Esophagus muscularis mucosa (tissue), 4 donors: ENCODE results near the gene MGLL. TPM values are rescaled to one million over a fixed set of nuclear protein-coding genes. Genes with fewer than 3 reads are reported as not detected.

Source experiments
- DNase-seq: peaks from one replicate; pipeline ENCODE4 v3.0.0-alpha.2; 2017; ENCODE audit errors: extremely low spot score
- H3K27ac ChIP-seq, 4 donors: fragments of 200-600 bp; sonication (generic); replicated peaks in 1 of 4; 1 replicate in 3 of 4; 2 replicates in 1 of 4; pipeline ENCODE4 v1.5.1; 2016 to 2019; ENCODE audit warnings: mild to moderate bottlenecking in 1 of 4
- H3K27me3 ChIP-seq, 4 donors: fragments of 200-600 bp; sonication (generic); one replicate each; pipeline versions ENCODE4 v1.5.1 to v1.6.0; 2016 to 2019
- H3K36me3 ChIP-seq, 4 donors: fragments of 200-600 bp; sonication (generic); one replicate each; pipeline ENCODE4 v1.5.1; 2016 to 2019
- H3K4me1 ChIP-seq, 4 donors: fragments of 200-600 bp; sonication (generic); one replicate each; pipeline ENCODE4 v1.5.1; 2016 to 2019
- H3K4me3 ChIP-seq, 4 donors: fragments of 200-600 bp; sonication (generic); 1 replicate in 2 of 4; 2 replicates in 2 of 4; pipeline ENCODE4 v1.5.1; 2016 to 2019; ENCODE audit warnings: mild to moderate bottlenecking in 4 of 4, moderate library complexity in 1 of 4
- H3K9me3 ChIP-seq, 4 donors: fragments of 200-600 bp; sonication (generic); 1 replicate in 3 of 4; 2 replicates in 1 of 4; pipeline ENCODE4 v1.5.1; 2016 to 2019
- CTCF ChIP-seq, 3 experiments: fragments of 200-600 bp in 2 of 3; fragments of 450-650 bp in 1 of 3; sonication (generic) in 2 of 3; IDR thresholded peaks; one replicate each; pipeline ENCODE4 v1.5.1; 2017 to 2019; ENCODE audit warnings: antibody characterized with exemption in 3 of 3, mild to moderate bottlenecking in 2 of 3, moderate library complexity in 1 of 3
- EP300 ChIP-seq: sonication (generic); formaldehyde crosslinking; IDR thresholded peaks from one replicate; pipeline ENCODE4 v1.6.1; 2017; ENCODE audit warnings: antibody characterized with exemption
- POLR2A ChIP-seq: fragments of 450-650 bp; IDR thresholded peaks from one replicate; pipeline ENCODE4 v1.6.1; 2017; ENCODE audit warnings: antibody characterized with exemption, moderate library complexity, mild to moderate bottlenecking, low read depth
- POLR2AphosphoS5 ChIP-seq, 2 donors: sonication (generic); formaldehyde crosslinking; IDR thresholded peaks; one replicate each; pipeline ENCODE4 v1.6.1; 2017; ENCODE audit warnings: antibody characterized with exemption in 2 of 2
- WGBS: methylation state at CpG from one replicate; pipeline ENCODE4 v1.1.5; 2018; 5-methylcytosine and 5-hydroxymethylcytosine counted together
- intact Hi-C: fragments of 100-400 bp; cut with DNase I; formaldehyde crosslinking; loops from one replicate; pipeline ENCODE4 v1.15.1; 2023
- total RNA-seq, 4 donors: library from RNA; depleted of rRNA; stranded (reverse); fragments of >200 nt; gene quantifications; one replicate each; pipeline versions ENCODE4 v1.1.0 to v1.2.1, GENCODE V29; 2016

Gene MGLL
- total RNA-seq, 4 donors from 2014 or later, result 56.5 to 155 (median 80.7) TPM

GRCh38 chr3:127646501-127647046 lies 175.7 kb downstream of the MGLL start:
- H3K27ac ChIP-seq, result no peak overlapping the region
- H3K36me3 ChIP-seq, result no peaks in the 10 kb centered on the region
- no peak overlapping the region for H3K4me3 ChIP-seq
- TF ChIP-seq POLR2A (no peak), EP300 (no peak), CTCF (IDR thresholded peaks at IDR 0.05) (no peak), POLR2AphosphoS5 (IDR thresholded peaks at IDR 0.05) (no peak)
- no peaks in the 10 kb centered on the region for H3K4me1 ChIP-seq
- no peaks in the 10 kb centered on the region for H3K27me3 ChIP-seq
- 98% methylated on average over 10 of the region's 10 CpGs for WGBS
- intact Hi-C loops, result no loop called here
- no peak for DNase-seq
- H3K9me3 ChIP-seq, result no peaks in the 10 kb centered on the region

- H3K36me3 ChIP-seq, result no peaks in the 10 kb centered on the region
- no peaks in the 10 kb centered on the region for H3K27me3 ChIP-seq
- intact Hi-C loops, result no loop called here
- no peak overlapping the region for H3K27ac ChIP-seq
- H3K4me3 ChIP-seq, result no peak overlapping the region
- 95% methylated on average over 4 of the region's 8 CpGs for whole genome bisulfite sequencing
- no peaks in the 10 kb centered on the region for H3K4me1 ChIP-seq
- TF ChIP-seq POLR2A, result no peak
- DNase-seq, result no peak
- no peaks in the 10 kb centered on the region for H3K9me3 ChIP-seq
Measured at GRCh38 chr3:127645371-127646015, 176.8 kb downstream of the MGLL start.

- intact Hi-C loops, result no loop called here
- no peaks in the 10 kb centered on the region for H3K36me3 ChIP-seq
- no peak overlapping the region for H3K27ac ChIP-seq
- TF ChIP-seq CTCF (IDR thresholded peaks at IDR 0.05), result no peak
- TF ChIP-seq POLR2AphosphoS5 (IDR thresholded peaks at IDR 0.05), result no peak
- no peak for TF ChIP-seq EP300
- TF ChIP-seq POLR2A, result no peak
- no peaks in the 10 kb centered on the region for H3K4me1 ChIP-seq
- H3K27me3 ChIP-seq, result no peaks in the 10 kb centered on the region
- H3K4me3 ChIP-seq, result no peak overlapping the region
- DNase-seq, result no peak
- no peaks in the 10 kb centered on the region for H3K9me3 ChIP-seq
- 75% methylated on average over 5 of the region's 5 CpGs for WGBS
Measured at GRCh38 chr3:127644641-127645370, 177.5 kb downstream of the MGLL start.

GRCh38 chr3:127640042-127640355 lies 182.3 kb downstream of the MGLL start:
- no peak for TF ChIP-seq POLR2A
- H3K27ac ChIP-seq, result no peak overlapping the region
- no peaks in the 10 kb centered on the region for H3K4me1 ChIP-seq
- intact Hi-C loops, result no loop called here
- WGBS, result 97% methylated on average over 3 of the region's 3 CpGs
- no peaks in the 10 kb centered on the region for H3K27me3 ChIP-seq
- DNase-seq, result no peak
- H3K4me3 ChIP-seq, result no peak overlapping the region
- no peaks in the 10 kb centered on the region for H3K9me3 ChIP-seq
- H3K36me3 ChIP-seq, result no peaks in the 10 kb centered on the region

- Histone ChIP-seq H3K4me1 (no peaks in the 10 kb centered on the region), H3K4me3 (no peak overlapping the region), H3K27me3 (no peaks in the 10 kb centered on the region), H3K27ac (no peak overlapping the region), H3K9me3 (no peaks in the 10 kb centered on the region), H3K36me3 (no peaks in the 10 kb centered on the region)
- intact Hi-C loops, result no loop called here
- no peak for DNase-seq
- TF ChIP-seq POLR2AphosphoS5 (IDR thresholded peaks at IDR 0.05) (no peak), POLR2A (no peak), CTCF (IDR thresholded peaks at IDR 0.05) (no peak), EP300 (no peak)
- 90% methylated on average over 4 of the region's 5 CpGs for WGBS
Measured at GRCh38 chr3:127639173-127640041, 182.9 kb downstream of the MGLL start.

Other genes starting within 250 kb of the MGLL start
- gene TPRA1, start 231.8 kb downstream of the MGLL start, total RNA-seq, result 10 to 100 TPM; 19.9 to 43.1 (median 33.1) TPM
- gene MCM2, start 224.1 kb downstream of the MGLL start, total RNA-seq, result 1 to 10 TPM; 1.2 to 6.4 (median 3.1) TPM
- 1 to 10 TPM; 1.7 to 3.1 (median 2.5) TPM for gene PODXL2, start 193.3 kb downstream of the MGLL start, total RNA-seq
- 10 to 100 TPM; 21.7 to 44.4 (median 40.6) TPM for gene ABTB1, start 149.6 kb downstream of the MGLL start, total RNA-seq
- 1 to 10 TPM; 3.8 to 6.0 (median 4.7) TPM for gene KBTBD12, start 92.7 kb upstream of the MGLL start, total RNA-seq
- gene SEC61A1, start 229.9 kb upstream of the MGLL start, total RNA-seq, result 100 to 1,000 TPM in 1 of 4 donors, 10 to 100 TPM in 3; 67.7 to 110 (median 89.6) TPM